Suppressor macrophage (primary cell): ENCODE measurements around the gene EXOSC5.

Source experiments
- DNase-seq, 4 experiments: peaks; one replicate each; pipeline ENCODE4 v3.0.0-alpha.2; 2020 to 2022

Gene EXOSC5

GRCh38 chr19:41341669-41342490 is 55.3 kb downstream of the EXOSC5 start:
- DNase-seq: peak in 3 of 4 experiments; percentile 56 to 57 (median 56)

GRCh38 chr19:41339936-41340335 is 57.2 kb downstream of the EXOSC5 start:
- DNase-seq: no peak
